Measurements from ENCODE around the gene GRID1.
"Not testable (repeated sequence)": the region's sequence is repeated elsewhere in the genome, so short reads cannot be mapped to it uniquely, and the experiment has no call there.

GRID1 gene

GRCh38 chr10:85961479-85962067 lies 405.0 kb downstream of the GRID1 start:
- no peak for DNase-seq

GRCh38 chr10:85961073-85961472 lies 405.5 kb downstream of the GRID1 start:
- DNase-seq: no peak

GRCh38 chr10:85959239-85959638 lies 407.4 kb downstream of the GRID1 start:
- DNase-seq: no peak

GRCh38 chr10:85950921-85951320 lies 415.7 kb downstream of the GRID1 start:
- DNase-seq: no peak

GRCh38 chr10:85946713-85947326 lies 419.8 kb downstream of the GRID1 start:
- no peak for DNase-seq

GRCh38 chr10:85936161-85936560 lies 430.4 kb downstream of the GRID1 start:
- DNase-seq: no peak

- no peak for DNase-seq
Observed at GRCh38 chr10:85934586-85934985, 432.0 kb downstream of the GRID1 start.

- not testable (repeated sequence) for DNase-seq
Observed at GRCh38 chr10:85929993-85930392, 436.6 kb downstream of the GRID1 start.

- DNase-seq: no peak
Observed at GRCh38 chr10:85927952-85928665, 438.5 kb downstream of the GRID1 start.

- no peak for DNase-seq
Observed at GRCh38 chr10:85926986-85927385, 439.6 kb downstream of the GRID1 start.

GRCh38 chr10:85926136-85926535 lies 440.5 kb downstream of the GRID1 start:
- DNase-seq: no peak

- no peak for DNase-seq
Observed at GRCh38 chr10:85925201-85925750, 441.3 kb downstream of the GRID1 start.

GRCh38 chr10:85924382-85925102 lies 442.1 kb downstream of the GRID1 start:
- DNase-seq: no peak

- DNase-seq: no peak
Observed at GRCh38 chr10:85922356-85923129, 444.1 kb downstream of the GRID1 start.

GRCh38 chr10:85921789-85922188 lies 444.8 kb downstream of the GRID1 start:
- DNase-seq: no peak

GRCh38 chr10:85920311-85920710 lies 446.3 kb downstream of the GRID1 start:
- DNase-seq: no peak

GRCh38 chr10:85919491-85920021 lies 447.0 kb downstream of the GRID1 start:
- no peak for DNase-seq

GRCh38 chr10:85918371-85918770 lies 448.2 kb downstream of the GRID1 start:
- DNase-seq: no peak

GRCh38 chr10:85917601-85918000 lies 449.0 kb downstream of the GRID1 start:
- DNase-seq: no peak

- DNase-seq: no peak
Observed at GRCh38 chr10:85916994-85917573, 449.5 kb downstream of the GRID1 start.

- no peak for DNase-seq
Observed at GRCh38 chr10:85916286-85916685, 450.3 kb downstream of the GRID1 start.
